Astrocyte (in vitro differentiated cells and primary cell): Measurements from ENCODE around the gene SLC35F4.

Experiments
- EZH2 ChIP-seq: IDR thresholded peaks from 2 replicates; pipeline ENCODE4 v1.6.1; 2012; ENCODE audit warnings: mild to moderate bottlenecking, low read length, inconsistent platforms; ENCODE audit not compliant: insufficient read depth
- TF ChIP-seq, protein P1 (sequence below): IDR thresholded peaks from 2 replicates; pipeline ENCODE4 v1.5.1; 2011; ENCODE audit warnings: low read depth, mild to moderate bottlenecking, inconsistent platforms, low read length, moderate library complexity; ENCODE audit not compliant: insufficient read depth

DNA sequence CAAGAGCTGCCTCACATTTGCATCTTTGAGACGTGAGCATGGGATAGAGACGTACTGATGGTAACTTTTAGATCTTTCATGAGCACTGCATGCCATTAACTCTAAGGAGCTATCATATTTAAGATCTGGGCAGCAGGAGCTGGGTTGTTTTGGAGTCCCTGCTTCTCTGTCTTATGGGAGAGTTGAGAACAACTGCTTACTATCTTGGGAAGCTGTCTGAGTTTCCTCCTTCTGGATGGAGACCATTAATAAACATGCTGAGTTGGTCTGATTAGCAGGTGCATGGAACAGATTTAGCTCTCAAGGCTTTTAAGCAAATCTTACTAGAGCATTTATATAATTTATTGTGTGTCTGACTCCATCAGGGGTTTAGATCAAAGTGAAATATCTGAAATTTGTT, 252.9 kb downstream of the SLC35F4 start:
- TF ChIP-seq, protein P1, sequence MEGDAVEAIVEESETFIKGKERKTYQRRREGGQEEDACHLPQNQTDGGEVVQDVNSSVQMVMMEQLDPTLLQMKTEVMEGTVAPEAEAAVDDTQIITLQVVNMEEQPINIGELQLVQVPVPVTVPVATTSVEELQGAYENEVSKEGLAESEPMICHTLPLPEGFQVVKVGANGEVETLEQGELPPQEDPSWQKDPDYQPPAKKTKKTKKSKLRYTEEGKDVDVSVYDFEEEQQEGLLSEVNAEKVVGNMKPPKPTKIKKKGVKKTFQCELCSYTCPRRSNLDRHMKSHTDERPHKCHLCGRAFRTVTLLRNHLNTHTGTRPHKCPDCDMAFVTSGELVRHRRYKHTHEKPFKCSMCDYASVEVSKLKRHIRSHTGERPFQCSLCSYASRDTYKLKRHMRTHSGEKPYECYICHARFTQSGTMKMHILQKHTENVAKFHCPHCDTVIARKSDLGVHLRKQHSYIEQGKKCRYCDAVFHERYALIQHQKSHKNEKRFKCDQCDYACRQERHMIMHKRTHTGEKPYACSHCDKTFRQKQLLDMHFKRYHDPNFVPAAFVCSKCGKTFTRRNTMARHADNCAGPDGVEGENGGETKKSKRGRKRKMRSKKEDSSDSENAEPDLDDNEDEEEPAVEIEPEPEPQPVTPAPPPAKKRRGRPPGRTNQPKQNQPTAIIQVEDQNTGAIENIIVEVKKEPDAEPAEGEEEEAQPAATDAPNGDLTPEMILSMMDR = no peak
- TF ChIP-seq EZH2 = no peak
